ENCODE measurements around the gene AGAP1.
A peak's percentile ranks its signal among the peaks of the same experiment; 100 is the strongest.

Gene AGAP1

DNA sequence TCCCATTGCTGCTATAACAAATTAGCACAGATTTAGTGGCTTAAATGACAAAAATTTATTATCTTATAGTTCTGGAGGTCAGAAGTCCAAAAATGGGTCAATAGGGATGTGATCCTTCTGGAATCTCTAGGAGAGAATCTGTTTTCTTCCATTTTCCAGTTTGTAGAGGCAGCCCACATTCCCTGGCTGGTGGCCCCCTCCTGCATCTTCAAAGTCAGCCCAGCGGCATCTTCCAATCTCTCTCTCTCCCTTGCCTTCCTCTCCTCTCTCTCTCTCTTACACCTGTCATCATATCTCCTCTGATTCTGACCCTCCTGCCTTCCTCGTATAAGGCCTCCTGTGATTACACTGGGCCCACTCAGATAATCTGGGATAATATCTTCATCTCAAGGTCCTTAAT, 3.9 kb upstream of the AGAP1 start:
- DNase-seq (ENCODE audit: low spot score): no peak

DNA sequence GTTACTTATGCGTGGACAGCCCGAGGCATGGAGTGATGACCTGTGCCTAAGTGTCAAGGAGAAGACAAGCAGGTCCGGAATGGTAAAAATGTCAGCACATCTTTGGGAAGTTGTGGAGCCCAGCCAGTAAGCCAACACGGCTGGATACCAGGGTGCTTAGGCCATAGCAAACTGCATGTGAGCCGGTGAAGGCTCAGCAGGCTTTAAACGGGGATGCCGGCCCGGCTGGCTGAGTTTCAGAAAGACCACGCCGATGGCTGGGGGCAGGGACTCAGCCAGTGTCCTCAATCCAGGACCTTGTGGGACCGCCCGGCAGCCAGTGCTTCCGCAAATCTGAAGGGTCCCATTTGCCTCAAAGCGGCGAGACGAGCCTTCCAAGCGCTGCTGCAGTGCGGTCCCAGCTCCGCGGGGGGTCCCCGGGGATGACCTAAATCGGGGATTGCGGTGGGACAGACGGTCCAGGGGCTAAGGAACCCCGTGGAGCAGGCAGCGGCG, 946 bp upstream of the AGAP1 start:
- no peak for DNase-seq (ENCODE audit: low spot score)

GRCh38 chr2:235493402-235493774, 455 bp upstream of the AGAP1 start:
- no peak for DNase-seq (ENCODE audit: low spot score)

GRCh38 chr2:235494716-235495372, 1.0 kb downstream of the AGAP1 start:
- DNase-seq (ENCODE audit: low spot score): no peak

DNA sequence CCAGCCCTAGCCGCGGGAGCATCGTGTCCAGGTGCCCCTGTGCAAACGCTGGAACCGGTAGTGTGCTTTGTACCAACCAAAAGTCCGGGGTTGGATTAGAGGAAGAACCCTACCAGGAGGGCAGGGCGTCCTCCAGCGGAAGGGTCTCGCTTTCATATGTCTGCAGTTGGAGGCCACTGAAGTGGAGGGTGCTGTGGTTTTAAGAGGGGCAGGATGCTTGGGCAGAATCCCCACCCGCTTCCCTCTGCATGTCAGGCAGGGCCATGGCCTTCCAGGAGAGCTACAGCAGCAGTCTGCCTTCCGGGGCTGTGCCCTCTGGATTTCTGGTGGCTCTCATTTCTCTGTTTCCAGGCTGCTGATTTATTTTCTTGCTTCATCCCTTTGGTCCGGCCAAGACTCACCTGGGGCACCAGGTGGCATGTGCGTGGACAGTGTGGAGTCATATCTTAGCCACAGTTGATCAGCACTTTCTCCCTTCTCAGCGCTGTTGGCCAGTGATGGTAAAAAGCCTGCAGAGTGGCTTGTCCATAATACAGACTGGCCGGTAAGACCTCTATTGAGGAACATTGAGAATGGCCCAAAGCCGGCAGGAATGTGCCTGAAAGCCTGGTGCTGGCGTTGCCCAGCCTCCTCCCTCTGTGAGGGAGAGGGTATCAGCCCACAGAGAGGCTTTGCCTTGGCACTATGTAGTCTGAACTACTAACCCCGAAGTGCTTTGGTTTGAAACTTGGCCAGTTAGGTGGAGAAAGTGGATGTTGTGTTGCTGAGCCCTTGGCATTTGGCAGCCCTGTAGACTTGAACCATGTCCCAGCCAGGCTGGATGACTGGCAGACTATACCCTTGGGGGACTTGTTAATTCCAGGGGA, 1.8 kb downstream of the AGAP1 start:
- no peak for DNase-seq (ENCODE audit: low spot score)

GRCh38 chr2:235496239-235496621, 2.4 kb downstream of the AGAP1 start:
- DNase-seq (ENCODE audit: low spot score): no peak

- no peak for DNase-seq (ENCODE audit: low spot score)
These were observed 3.3 kb downstream of the AGAP1 start for GRCh38 chr2:235497096-235497495.

- no peak for DNase-seq (ENCODE audit: low spot score)
These were observed 4.7 kb downstream of the AGAP1 start for GRCh38 chr2:235498541-235498940.

DNA sequence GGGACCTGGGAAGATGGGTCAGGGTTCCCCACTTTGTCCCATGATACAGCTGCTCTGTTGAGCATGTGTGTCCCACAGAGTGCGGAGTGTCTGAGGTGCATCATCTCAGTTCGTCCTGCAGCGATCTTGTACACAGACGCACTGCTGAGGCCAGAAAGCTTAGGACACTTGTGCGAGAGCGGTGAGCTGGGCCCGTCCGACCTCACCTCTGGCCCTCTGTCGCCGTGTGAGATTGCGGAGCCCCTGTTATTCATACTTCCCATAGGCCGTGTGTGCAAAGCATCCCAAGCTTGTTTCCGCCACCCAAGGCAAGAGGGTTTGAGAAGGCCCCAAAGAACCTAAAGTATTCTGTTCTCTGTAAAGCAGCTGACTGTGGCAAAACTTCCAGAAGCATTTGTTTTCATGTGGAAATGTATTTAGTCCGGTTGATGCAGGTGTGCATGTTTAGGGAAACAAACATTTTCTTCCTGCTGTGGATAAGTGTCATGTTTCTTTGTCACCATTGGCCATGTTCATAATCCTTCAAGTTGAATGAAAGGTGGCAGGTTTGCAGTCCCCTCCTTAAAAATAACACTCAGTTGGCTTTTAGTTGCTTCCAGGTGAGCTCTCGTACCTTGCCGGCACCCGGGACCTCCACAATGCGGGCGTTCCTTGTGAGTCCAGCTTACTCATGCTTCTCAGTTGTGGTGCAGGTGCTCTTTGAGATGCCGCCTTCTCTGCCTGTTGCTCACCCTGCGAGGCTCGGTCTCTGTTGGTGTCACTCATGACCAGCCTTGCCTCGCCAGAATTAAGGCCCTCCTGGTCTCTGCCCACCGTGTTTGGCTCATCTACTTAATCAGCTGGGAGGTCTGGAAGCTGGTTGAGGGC, 5.3 kb downstream of the AGAP1 start:
- no peak for DNase-seq (ENCODE audit: low spot score)

GRCh38 chr2:235500110-235500760, 6.4 kb downstream of the AGAP1 start:
- DNase-seq (ENCODE audit: low spot score): no peak

DNA sequence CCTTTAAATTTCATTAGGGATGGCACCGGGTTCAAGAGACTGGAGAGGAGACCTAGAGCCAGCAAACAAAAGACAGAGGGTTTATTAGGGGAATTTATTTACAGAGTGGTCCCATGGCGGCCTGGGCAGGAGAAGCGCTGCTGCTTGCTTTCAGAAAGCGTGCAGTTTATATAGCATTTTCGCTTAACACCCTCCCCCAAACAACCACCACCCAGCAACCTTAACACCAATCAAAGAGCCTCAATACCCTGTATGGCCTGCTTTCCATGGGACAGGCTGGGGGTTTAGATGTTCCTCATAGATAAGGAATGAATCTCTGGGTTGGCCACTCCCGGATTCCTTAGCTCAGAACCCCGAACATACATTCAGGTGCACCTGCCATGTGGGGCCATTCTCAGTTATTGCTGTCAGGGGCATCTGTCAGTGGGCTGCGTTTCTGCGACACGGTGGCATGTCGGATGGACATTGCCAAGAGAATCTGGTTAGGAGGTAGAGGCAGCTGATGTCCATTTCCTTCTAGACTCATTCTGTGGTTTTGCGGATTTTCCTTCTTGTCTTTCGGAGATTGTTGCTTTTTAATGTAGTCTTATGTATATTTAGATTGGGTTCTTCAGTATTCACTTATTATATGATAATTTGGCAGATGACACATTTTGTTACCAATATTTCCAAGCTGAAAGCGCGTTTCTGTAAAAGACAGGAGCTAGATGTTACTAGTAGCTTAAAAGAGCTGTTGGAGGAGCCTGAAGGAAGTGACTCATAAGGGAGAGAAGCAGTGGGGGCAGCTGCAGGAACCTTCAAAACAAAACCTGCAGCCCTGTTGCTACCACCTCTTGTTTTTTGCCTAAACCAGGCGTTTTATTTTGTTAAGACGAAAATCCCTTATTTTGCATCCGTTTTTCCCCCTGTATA, 7.2 kb downstream of the AGAP1 start:
- no peak for DNase-seq (ENCODE audit: low spot score)

DNA sequence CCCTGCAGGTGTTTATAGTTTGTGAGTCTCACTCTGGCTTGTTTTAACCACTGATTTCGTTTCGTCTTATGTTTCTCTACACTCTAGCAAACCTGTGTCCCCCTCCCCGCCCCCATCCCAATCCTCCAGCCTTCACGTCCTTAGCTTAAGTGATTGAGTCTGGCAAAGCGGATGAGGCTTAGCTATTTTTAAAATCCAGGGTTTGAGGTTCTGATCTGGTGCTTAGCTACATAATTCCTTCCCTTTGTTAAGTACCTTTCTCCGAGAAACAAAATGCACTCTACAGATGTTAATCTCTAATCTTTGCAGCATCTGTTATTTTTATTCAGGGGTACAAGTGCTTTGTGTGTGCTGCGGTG, 7.8 kb downstream of the AGAP1 start:
- no peak for DNase-seq (ENCODE audit: low spot score)

GRCh38 chr2:235502336-235502735, 8.5 kb downstream of the AGAP1 start:
- DNase-seq (ENCODE audit: low spot score): no peak

DNA sequence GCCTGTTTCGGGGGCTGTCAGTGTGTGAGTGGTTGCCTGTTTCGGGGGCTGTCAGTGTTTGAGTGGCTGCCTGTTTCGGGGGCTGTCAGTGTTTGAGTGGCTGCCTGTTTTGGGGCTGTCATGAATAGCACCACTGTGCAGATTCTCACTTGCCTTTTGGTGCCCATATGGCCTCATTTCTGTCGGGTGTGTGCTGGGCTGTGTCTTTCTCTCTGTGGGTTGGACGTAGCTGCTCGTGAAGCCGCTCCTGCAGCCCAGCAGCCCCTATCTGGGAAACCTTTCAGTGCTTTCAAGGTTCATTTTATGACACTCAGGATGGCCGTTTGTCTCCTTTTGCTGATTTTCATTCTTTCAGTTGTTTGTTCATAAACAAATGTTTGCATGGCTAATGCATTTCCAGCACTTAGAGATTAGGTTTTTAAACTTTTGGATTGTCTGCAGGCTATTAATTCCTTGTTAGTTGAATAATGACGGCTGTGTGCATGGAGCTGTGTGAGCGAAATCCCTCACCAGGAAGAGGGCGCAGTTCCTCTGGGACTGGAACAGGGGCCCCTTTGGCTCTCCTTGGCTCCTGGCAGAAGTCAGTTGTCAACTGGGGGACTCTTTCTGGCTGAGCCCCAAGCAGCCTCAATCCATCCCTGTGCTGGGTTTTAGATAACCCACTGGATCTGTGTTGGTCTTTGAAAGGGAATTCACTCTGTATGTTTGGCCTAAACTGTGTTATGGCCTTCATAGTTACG, 10.8 kb downstream of the AGAP1 start:
- DNase-seq (ENCODE audit: low spot score): no peak

- DNase-seq (ENCODE audit: low spot score): peak; percentile 60
These were observed 11.4 kb downstream of the AGAP1 start for GRCh38 chr2:235505181-235505741.

- DNase-seq (ENCODE audit: low spot score): no peak
These were observed 12.6 kb downstream of the AGAP1 start for GRCh38 chr2:235506291-235506996.

- DNase-seq (ENCODE audit: low spot score): no peak
These were observed 13.3 kb downstream of the AGAP1 start for GRCh38 chr2:235506997-235507615.

- no peak for DNase-seq (ENCODE audit: low spot score)
These were observed 14.1 kb downstream of the AGAP1 start for GRCh38 chr2:235507928-235508327.

Data from HuH-7.5 (cell line).